ENCODE results near the gene SPIRE1.
"Not testable (repeated sequence)": the region's sequence is repeated elsewhere in the genome, so short reads cannot be mapped to it uniquely, and the experiment has no call there.

SPIRE1 gene

DNA sequence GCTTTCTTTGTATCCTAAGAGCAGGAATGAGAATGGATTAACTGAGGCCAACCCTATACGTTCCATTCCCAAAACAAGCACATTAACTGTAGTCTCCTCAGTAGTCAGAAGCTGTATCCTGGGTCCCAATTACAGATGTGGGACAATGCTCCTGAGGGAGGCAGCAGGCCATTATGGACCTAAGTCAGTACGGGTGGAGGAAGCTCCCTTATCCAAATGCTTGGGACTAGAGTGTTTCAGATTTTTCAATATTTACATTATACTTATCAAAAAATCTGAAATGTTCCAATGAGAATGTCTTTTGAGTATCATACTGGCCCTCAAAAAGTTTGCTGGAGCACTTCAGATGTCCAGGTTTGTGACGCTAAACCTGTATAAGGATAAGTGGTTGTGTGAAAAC lies 160.1 kb downstream of the SPIRE1 start:
- FAIRE-seq (no peak), DNase-seq (ENCODE audit: insufficient read length, low spot score) (no peak)

DNA sequence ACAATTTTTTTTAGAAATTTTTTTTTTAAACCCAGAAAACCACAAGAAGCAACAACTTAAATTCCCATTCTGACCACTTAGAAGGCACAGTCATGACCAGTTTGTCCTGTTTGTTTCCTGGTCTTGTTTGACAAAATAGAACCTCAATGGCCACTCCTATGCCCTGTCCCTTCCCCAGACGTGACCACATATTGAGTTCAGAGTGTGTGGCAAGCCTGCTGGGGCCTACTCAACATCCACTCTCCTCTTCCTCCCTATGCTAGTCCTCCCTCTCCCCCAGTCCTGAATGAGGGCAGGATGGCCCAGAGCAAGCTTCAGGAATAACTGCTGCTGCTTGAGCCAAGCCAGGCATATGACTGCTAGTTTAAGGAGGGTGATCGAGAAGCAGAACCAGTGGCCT lies 160.6 kb downstream of the SPIRE1 start:
- FAIRE-seq: no peak

DNA sequence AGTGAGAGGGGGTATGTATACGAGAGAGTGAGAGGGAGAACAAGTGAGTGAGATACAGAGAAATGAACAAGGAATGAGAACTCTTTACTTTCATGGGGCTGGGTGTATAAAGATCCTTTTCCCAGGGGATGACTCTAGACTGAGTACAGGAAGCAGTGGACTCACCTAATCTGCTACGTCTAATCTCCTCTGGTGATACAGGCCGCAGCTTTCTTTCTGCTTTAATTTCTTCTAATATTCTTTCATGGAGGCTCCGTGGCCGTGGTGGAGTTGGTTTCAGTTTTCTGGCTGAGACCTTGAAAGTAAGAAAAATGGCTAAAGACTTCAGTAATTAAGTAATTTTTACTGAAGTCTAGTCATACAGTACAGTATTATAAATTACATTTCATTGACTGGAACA lies 165.0 kb downstream of the SPIRE1 start:
- no peak for FAIRE-seq
- no peak for DNase-seq (ENCODE audit: insufficient read length, low spot score)

More for the DNA sequence above, 160.6 kb downstream of the SPIRE1 start:
- no peak for DNase-seq (ENCODE audit: insufficient read length, low spot score)

DNA sequence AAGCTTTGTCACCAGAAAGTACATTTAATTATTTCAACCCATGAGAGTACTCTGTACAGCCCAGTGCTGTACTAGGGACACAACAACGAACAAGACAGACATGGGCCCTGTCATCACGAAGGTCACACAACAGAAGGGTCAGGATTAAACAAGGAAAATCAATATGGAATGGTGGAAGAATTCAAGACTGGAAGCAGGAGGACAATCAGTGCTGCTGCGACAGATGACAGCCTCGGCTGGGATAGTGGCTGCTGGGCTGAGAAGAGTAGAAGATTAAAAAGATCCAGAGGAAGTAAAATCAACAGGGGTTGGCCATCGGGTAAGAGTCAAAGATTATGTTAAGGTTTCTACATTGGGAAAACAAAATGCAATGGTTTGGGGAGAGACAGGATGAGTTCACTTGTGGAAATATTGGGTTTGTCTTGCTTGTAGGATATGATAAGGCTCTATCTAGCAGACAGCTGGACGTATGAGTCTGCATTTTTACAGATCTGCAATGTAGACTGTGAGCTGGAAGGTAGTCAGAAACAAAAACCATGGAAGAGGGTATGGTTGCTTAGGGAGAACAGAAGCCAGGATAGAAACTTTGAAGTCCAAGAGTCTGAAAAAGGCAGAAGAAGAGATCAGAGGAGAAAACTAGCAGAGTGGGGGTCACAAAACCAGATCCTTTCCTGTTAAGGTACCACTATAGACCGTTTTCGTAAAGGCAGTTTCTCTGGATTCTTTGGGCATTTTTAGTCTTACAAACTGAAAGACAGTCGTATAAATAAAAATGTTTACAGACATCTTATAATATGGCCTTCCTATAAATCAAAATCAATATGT lies 166.1 kb downstream of the SPIRE1 start:
- FAIRE-seq: no peak
- no peak for DNase-seq (ENCODE audit: insufficient read length, low spot score)

DNA sequence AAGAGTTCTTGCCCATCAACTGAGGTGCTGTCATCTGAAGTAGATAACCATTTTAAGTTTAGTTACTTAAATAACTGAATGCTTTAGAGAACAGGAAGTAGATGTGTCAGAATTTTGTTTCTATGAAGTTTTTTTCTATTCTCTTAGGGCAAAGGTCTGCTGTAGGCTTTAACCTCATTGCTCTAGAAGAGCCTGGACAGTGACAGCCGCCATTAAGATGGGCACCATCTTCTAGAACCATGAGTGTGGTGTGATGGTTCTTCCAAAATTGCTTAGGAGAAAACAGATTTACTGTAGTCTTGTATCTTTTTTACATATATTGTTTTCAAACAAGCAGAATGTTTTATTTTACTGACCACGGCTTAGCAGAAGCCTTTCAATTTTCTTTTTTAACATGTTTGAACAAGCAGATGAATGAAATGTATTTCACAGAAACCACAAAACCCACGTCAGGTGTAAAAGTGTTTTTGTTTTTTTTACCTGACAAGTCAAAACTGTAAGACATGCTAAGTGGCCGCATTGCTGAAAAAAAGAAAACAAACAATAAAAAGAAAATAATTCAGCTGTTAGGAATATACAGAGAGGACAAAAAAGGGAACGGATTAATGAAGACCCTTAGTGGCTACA lies 172.3 kb downstream of the SPIRE1 start:
- FAIRE-seq (no peak), DNase-seq (ENCODE audit: insufficient read length, low spot score) (no peak)

DNA sequence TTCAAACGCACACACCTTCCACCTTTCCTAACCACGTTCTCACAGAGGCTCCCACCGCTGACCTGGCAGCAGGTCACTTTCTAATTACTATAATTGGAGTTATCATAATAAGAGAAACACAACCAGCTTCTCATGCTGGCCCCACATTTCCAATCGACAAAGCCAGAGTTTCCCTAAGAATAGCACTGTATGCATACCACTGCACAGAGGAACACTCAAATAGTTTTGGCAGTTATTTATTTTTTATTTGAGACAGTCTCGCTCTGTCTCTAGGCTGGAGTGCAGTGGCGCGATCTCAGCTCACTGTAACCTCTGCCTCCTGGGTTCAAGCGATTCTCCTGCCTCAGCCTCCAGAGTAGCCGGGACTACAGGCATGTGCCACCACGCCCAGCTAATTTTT lies 176.0 kb downstream of the SPIRE1 start:
- DNase-seq (ENCODE audit: insufficient read length, low spot score); FAIRE-seq: not testable (repeated sequence)

DNA sequence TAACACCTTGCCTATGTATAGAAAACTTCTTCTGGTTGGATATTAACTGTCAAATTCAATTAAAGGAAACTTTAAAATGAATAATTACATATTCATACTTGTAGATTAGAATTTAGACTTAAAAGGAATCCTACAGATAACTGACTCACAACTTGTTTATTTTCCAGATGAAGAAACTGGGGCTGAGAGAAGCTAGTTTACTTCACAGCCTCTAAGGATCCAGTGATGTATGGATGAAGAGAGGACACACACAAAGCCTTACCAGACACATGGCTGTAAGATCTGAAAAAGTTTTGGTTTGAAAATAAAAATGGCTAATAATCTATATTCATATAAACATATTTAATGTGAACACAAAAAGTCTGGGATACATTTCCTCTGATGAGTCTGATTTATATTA lies 177.9 kb downstream of the SPIRE1 start:
- FAIRE-seq: no peak
- DNase-seq (ENCODE audit: insufficient read length, low spot score): no peak

DNA sequence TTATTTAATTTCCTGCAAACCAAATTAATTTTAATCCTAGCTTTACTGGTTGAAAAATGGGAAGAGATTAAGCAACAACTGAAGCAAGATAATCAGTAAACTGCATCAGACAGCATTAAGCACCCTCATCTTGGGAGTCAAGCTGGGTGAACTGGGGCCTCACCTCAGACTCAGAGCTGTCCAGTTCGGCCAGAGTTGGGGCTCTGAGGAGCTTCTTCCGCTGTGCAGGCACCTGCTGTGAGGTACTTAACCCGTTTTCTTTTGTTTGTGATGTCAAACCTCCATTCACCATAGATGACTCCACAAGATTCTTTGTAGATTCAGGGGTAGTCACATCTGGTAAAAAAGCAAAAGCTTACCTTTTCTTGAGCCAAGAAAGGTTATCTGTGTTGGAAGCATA lies 178.4 kb downstream of the SPIRE1 start:
- DNase-seq (ENCODE audit: insufficient read length, low spot score): no peak
- no peak for FAIRE-seq

DNA sequence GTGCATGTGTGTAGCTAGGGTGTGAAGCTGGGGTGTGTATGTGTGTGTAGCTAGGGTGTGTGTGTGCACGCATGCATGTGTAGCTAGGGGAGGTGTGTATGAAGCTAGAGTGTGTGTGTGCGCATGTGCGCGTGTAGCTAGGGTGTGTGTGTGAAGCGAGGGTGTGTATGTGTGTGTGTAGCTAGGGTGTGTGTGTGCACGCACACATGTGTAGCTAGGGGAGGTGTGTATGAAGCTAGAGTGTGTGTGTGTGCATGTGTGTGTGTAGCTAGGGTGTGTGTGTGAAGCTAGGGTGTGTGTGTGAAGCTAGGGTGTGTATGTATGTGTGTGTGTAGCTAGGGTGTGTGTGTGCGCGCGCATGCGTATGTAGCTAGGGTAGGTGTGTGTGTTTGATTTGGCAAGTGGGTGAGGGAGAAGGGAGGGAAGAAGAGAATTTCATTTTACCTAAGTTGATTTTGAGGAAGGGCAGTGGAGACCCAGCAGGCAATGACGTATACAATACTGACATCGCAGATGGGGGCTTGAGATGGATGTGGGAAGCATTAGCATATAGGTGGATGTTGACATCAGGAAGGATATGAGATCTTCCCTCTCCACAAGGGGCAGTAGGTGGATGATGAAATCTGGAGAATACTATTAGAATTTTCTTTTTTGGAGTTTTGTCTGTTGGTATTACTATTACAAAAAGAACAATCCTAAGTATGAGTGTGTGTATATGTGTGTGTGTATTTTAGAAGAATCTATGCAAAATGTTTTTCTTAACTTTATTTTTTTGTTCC lies 179.4 kb downstream of the SPIRE1 start:
- DNase-seq (ENCODE audit: insufficient read length, low spot score) (no peak), FAIRE-seq (peak; percentile 92)

DNA sequence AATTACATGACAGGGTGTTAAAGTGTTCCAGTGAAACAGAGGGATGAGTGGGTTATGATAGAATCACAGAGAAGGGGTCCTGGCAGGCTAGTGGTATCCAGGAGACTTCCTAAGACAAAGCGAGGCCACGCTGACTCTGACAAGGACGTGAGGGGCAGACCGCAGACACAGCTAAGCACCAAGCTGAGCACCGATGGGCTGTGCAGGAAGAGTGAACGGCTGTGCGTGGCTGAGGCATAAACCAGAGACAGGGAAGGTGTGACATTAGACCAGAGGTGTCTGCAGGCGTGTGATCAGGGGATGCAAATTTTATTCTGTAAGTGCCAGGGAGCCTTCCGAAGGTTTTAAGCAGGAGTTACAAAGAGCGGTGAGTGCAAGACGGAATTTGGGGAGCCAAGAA lies 180.3 kb downstream of the SPIRE1 start:
- DNase-seq (ENCODE audit: insufficient read length, low spot score) (no peak), FAIRE-seq (no peak)

DNA sequence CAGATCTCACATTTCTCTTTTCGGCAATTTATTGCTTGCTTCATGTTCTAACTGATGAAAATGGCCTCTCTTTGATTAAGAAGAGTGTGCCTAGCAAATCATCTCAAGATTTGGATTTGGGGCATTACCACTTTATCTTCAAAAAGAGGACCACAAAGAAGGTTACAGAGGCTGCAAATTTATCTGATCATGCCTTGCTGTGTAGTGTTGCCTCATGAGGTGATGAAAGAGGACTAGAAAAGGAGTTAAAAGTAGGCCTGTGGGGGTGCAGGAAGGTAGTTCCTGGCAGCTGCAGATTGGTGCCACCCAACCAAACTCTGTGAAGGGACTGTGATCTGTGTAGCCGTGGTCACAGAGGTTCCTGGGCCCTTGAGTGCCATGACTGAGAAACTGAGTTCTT lies 181.0 kb downstream of the SPIRE1 start:
- DNase-seq (ENCODE audit: insufficient read length, low spot score) (no peak), FAIRE-seq (no peak)

DNA sequence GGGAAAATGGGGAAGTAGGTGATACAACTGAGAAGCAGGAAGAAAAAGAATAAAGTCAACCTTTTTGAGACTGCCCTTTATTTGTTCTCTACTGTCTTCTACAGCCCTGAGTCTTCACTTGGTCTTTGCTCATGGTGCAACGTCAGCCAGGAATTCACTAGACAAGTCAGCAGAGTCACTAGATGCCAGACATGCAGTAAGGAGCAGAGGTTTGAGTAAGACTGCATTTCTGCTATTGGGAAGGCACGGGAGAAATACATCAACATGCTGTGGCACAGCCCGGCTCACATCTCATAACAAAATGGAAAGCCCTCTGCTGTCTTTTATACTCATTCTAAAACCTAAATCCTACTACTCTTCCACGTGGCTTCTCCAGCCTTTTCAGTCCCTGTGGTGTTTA lies 183.0 kb downstream of the SPIRE1 start:
- FAIRE-seq: no peak
- DNase-seq (ENCODE audit: insufficient read length, low spot score): no peak

DNA sequence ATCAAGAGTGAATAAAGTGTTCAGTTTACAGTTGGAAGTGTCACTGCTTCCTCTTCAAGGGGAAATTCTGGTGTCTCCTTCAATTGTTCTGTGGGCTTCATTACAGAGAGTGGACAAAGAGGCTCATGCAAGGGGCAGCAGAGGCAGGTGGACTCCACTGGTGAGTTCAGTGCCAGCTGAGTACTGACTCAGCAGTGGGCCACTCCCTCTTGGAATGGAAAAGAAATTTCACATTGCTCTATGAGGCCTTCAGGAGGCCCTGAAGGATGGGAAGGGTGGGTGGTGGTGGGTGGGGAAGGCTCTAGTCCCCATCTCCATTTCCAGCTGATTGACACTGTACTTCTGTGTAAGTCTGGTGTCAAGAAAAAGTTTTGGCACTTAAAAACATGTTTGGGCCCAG lies 183.8 kb downstream of the SPIRE1 start:
- no peak for DNase-seq (ENCODE audit: insufficient read length, low spot score)
- FAIRE-seq: no peak

DNA sequence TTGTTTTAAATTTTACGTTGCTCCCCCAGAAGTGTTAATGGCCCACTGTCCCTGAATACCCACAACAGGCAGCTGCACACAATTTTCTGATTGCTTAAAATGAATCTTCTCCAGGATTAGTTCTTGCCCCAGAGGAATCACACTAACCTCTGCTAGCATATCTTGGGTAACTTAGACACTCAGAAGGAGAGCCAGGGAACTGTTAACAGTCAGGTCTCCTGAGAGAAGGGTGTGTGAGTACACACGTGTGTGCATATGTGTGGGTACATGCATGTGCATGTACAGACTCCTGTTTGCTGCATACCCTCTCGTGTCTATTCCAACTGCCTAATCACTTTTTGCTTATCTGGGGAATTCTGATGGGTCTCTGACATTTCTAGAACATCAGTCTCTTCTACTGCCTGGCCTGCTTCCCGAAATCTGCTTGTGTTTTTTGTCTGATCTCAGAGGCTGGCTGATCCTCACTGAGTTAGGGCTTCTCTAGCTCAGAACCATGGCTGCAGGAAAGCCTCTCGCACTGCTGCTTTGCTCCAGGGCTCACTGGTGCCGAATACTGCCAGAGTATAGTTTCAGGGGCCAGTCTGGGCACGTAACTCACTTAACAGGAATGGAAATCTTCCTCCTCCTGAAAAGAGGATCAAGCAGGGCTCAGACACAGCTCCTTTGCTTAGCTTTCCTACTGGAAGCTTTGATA lies 187.4 kb downstream of the SPIRE1 start:
- DNase-seq (ENCODE audit: insufficient read length, low spot score) (no peak), FAIRE-seq (no peak)

DNA sequence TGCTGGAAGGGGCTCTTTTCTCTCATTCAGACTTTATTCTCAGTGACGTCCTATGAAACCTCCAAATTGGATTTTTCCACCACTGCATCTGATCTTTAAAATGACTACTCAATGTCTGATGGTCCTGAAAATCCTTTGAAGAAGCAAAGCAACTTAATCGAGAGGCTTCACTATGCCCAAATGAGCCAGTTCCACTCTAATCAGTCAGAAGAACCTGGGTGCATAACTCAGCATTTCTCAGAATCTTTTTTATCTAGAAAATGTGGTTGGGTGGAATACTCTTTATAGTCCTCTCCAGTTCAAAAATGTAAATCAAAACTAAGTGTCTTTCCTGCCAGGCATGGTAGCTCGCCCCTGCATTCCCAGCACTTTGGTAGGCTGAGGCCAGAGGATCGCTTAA lies 189.5 kb downstream of the SPIRE1 start:
- no peak for DNase-seq (ENCODE audit: insufficient read length, low spot score)

DNA sequence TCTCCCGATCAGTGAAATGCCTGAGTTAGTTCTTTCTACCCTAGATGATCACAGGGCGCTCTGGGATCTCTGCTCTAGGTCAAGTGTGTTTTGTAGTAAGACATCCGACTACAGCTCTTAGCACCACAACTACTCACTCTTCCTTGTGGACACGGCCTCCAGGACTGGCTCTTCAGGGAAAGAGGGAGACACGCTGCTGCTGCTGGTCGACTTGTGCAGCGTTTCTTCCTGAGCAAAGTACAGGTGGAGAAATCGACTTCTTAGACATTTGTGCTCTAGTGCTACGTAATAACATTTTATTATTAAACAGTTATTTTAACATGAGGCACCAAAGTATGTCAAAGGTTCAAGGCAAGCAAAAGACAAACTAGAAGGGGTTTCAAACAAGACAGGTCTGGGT lies 193.2 kb downstream of the SPIRE1 start:
- FAIRE-seq: no peak
- no peak for DNase-seq (ENCODE audit: insufficient read length, low spot score)

More for the DNA sequence above, 189.5 kb downstream of the SPIRE1 start:
- FAIRE-seq: no peak

DNA sequence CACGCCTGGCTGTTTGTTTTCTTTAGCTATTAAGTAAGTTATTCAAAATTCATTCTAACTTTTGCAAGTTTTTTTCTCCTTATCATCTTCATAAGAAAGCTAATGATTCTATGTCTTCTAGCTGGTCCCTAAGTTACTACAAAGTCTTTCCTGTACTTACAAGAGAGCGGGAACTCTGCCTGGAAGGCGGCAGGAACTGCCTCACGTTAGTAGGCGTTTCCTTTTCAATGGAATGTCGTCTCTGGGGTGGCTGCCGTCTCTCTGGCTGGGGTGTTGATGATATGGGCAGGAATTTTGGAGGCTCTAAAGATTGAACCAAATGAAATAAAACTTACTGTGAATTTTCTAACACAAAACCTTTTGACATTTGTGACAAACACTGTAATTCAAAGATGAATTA lies 194.7 kb downstream of the SPIRE1 start:
- DNase-seq (ENCODE audit: insufficient read length, low spot score) (no peak), FAIRE-seq (no peak)

DNA sequence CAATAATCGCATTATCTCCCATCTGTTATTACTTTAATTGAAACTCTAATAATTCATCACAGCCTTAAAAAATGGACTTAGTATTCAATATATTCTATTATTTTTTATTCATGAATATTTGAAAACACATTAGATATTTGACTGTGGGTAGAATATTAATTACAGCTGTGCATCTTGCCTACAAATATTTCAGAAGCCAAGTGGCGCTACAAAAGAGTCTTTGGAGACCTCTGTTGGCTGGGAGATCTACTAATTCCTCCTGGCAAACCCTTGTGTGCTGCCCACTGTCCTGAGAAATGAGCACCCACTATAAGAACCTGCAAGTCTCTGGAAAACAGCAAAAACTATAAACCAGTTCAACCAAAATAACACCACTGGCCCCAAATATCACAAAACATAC lies 195.7 kb downstream of the SPIRE1 start:
- no peak for DNase-seq (ENCODE audit: insufficient read length, low spot score)
- no peak for FAIRE-seq

DNA sequence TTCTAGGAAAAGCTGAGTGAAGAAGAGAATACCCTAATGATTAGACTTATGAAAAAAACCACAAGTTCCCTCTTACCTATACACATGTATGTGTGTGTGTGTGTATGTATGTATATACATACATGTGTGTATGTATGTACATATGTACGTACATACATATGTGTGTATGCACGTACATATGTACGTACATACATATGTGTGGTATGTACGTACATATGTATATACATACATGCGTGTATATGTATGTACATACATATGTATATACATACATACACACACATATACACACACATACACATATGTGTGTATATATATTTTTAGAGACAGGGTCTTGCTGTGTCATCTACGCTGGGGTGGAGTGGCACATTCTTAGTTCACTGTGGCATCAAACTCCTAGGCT lies 196.6 kb downstream of the SPIRE1 start:
- DNase-seq (ENCODE audit: insufficient read length, low spot score) (no peak), FAIRE-seq (no peak)

DNA sequence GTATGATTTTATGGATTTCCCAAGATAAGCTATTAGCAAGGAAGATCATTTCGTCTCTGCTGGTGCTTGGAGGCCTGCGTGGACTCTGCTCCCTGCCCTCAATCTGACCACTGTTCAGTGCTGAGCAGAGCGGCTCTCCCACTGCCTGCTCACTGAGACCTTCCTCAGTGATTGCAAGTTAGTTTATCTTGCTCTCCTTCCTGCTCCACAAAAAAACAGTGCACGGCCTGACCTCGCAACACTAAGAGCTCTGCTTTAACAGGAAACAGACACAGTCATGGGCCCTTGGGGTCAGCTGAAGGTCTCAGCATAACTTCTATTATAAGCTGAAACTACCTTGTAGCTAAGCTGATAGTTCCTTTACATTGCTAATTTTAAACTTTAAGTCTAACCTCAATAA lies 197.0 kb downstream of the SPIRE1 start:
- FAIRE-seq (no peak), DNase-seq (ENCODE audit: insufficient read length, low spot score) (no peak)

DNA sequence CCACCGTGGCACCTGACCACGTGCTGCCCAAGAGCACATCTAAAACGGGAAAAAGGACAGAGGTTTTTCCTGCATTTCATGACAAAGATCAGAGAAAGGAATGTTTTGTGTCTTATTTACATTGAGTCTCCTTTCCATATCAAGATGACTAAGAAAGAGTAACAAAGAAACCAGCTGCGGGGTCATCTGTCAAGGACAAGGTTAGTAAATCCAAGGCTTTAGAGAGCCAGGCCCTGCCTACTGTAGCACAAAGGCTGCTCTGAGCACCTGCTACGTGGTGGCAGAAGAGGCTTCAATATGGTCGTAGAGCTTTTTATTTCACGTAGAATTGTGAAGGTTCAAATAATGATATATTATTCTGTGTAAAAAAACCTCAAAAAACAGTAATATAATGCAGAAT lies 199.1 kb downstream of the SPIRE1 start:
- no peak for FAIRE-seq
- DNase-seq (ENCODE audit: insufficient read length, low spot score): no peak

Data from HTR-8/SVneo (cell line).